Gastroesophageal sphincter (tissue), 3 donors: ENCODE measurements around the gene KMT2D.

Experiments
- CTCF ChIP-seq, 4 experiments: fragments of 200-600 bp in 2 of 4; fragments of 450-650 bp in 2 of 4; sonication (generic) in 1 of 4; IDR thresholded peaks; one replicate each; pipeline ENCODE4 v1.5.1; 2017 to 2019; ENCODE audit warnings: antibody characterized with exemption in 4 of 4, mild to moderate bottlenecking in 2 of 4, moderate library complexity in 2 of 4
- EP300 ChIP-seq: sonication (generic); formaldehyde crosslinking; IDR thresholded peaks from one replicate; pipeline ENCODE4 v1.6.1; 2017; ENCODE audit warnings: antibody characterized with exemption, mild to moderate bottlenecking
- POLR2A ChIP-seq, 2 donors: fragments of 450-650 bp; IDR thresholded peaks; one replicate each; pipeline ENCODE4 v1.6.1; 2017; ENCODE audit warnings: antibody characterized with exemption in 2 of 2, mild to moderate bottlenecking in 2 of 2, moderate library complexity in 1 of 2
- POLR2AphosphoS5 ChIP-seq: sonication (generic); formaldehyde crosslinking; IDR thresholded peaks from one replicate; pipeline ENCODE4 v1.6.1; 2017; ENCODE audit warnings: antibody characterized with exemption

- TF ChIP-seq CTCF (IDR thresholded peaks at IDR 0.05) = no peak
- TF ChIP-seq POLR2AphosphoS5 = no peak
- TF ChIP-seq POLR2A (IDR thresholded peaks at IDR 0.05) = no peak
- TF ChIP-seq EP300 = no peak
Measured at GRCh38 chr12:49031573-49032161, 28.9 kb downstream of the KMT2D start.
